H1 (cell line): ENCODE results near the gene GUCY1A1. TPM values are rescaled to one million over a fixed set of nuclear protein-coding genes. Genes with fewer than 3 reads are reported as not detected.

Source experiments
- FOSL1 ChIP-seq: IDR thresholded peaks from 2 replicates; pipeline ENCODE4 v1.6.1; 2011; ENCODE audit warnings: mild to moderate bottlenecking, low read depth, low read length, moderate library complexity; ENCODE audit not compliant: insufficient read depth
- GTF2F1 ChIP-seq: IDR thresholded peaks from 2 replicates; pipeline ENCODE4 v1.6.1; 2012; ENCODE audit warnings: low read depth, low read length, improper control_type of control experiment, borderline replicate concordance
- NANOG ChIP-seq: IDR thresholded peaks from 2 replicates; pipeline ENCODE4 v1.6.1; 2011; ENCODE audit warnings: low read length, low read depth, mild to moderate bottlenecking, inconsistent platforms; ENCODE audit not compliant: insufficient read depth, poor library complexity, severe bottlenecking
- RBBP5 ChIP-seq: IDR thresholded peaks from 2 replicates; pipeline ENCODE4 v1.7.1; 2012; ENCODE audit warnings: low read depth, mild to moderate bottlenecking, inconsistent platforms, low read length, moderate library complexity, borderline replicate concordance
- RNF2 ChIP-seq: fragments of 200-900, 300-1000 bp; sonication (generic); IDR thresholded peaks from 2 replicates; pipeline ENCODE4 v1.7.1; 2016; ENCODE audit warnings: borderline replicate concordance, low read depth, mild to moderate bottlenecking, antibody characterized with exemption, low read length; ENCODE audit not compliant: poor library complexity, severe bottlenecking; ENCODE audit errors: missing control alignments
- RXRA ChIP-seq: IDR thresholded peaks from 2 replicates; pipeline ENCODE4 v1.6.1; 2011; ENCODE audit warnings: low read depth, mild to moderate bottlenecking, low read length, moderate library complexity; ENCODE audit not compliant: insufficient read depth
- SIX5 ChIP-seq: IDR thresholded peaks from 2 replicates; pipeline ENCODE4 v1.6.1; 2011; ENCODE audit warnings: mild to moderate bottlenecking, low read depth, low read length
- SP4 ChIP-seq: IDR thresholded peaks from 2 replicates; pipeline ENCODE4 v1.6.1; 2012; ENCODE audit warnings: low read length, inconsistent platforms
- SUZ12 ChIP-seq: fragments of 200-600 bp; sonication (generic); IDR thresholded peaks from 2 replicates; pipeline ENCODE4 v1.6.1; 2012; ENCODE audit warnings: mild to moderate bottlenecking, inconsistent platforms, low read length, moderate library complexity, mixed read lengths
- polyA plus RNA-seq, 7 experiments: library from polyadenylated mRNA; depleted of rRNA in 3 of 7; stranded (reverse) in 5 of 7; unstranded in 2 of 7; fragments of >200 nt in 5 of 7; fragments of 200-250 nt in 2 of 7; gene quantifications; 1 replicate in 5 of 7; 2 replicates in 1 of 7; 4 replicates in 1 of 7; pipeline versions ENCODE4 v1.2.1 to v1.2.3, GENCODE V29; 2011 to 2013; ENCODE audit warnings: missing spikeins in 2 of 7, mixed read lengths in 2 of 7
- total RNA-seq: library from RNA; stranded (reverse); fragmentation: NEBNext Ultra II Directional; extraction: Animal tissue kit (Norgen Biotek cat#: 25700); gene quantifications from 2 replicates; pipeline ENCODE4 v1.2.1, GENCODE V29; 2021
- TF ChIP-seq, protein P1 (sequence below): IDR thresholded peaks from 2 replicates; pipeline ENCODE4 v1.6.1; 2012; ENCODE audit warnings: inconsistent platforms
- TF ChIP-seq, protein P2 (sequence below): IDR thresholded peaks from 2 replicates; pipeline ENCODE4 v1.6.1; 2011; ENCODE audit warnings: low read depth, mild to moderate bottlenecking, low read length; ENCODE audit not compliant: insufficient read depth
- TF ChIP-seq, protein P3 (sequence below): IDR thresholded peaks from 2 replicates; pipeline ENCODE4 v1.6.1; 2012; ENCODE audit warnings: low read length, inconsistent platforms

Gene GUCY1A1
- total and polyA plus RNA-seq, 2 of the 8 experiments (the other 6 are each of a cell fraction or from before 2014, with no cell fraction given) = not detected

DNA sequence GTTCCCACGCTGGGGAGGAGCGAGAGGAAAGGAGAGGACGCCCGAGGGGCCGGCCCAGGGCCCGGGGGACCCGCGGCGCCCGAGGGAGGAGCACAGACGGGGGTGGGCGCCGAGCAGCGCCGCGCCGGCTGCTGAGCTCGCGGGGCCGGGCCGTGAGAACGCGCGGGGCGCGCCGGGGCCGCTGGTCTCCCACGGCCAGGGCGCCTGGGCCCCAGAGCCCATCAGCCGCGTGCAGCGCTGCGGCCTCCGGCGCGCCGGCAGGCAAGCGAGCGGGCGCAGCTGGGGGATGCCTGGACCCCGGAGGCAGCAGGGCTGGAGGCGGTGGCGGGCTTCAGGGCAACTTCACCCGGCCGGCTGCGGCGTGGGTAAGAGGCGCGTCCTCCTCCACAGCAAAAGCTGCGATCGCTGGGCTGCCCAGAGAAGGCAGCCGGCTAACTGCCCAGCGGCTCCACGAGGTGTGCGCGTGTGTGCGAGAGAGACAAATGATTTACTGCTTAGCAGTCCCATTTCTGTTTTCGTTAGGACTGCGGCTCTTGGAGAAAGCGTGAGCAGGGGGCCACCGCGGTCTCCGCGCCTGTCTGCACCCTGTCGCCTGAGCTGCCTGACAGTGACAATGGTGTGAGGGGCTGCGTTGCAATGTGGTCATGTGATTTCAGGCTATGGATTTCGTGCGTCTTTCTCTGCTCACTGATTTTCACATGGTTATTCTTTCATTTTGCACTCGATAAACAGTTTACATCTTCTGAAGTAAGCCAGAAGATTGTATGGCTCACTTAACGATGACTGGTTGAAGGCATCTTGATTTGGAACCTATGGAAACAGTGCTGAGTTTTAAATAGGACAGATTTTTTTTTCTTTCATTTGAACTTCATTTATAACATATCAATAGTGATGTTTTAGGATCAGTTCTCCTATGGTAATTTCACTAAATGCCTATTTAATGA lies 1.2 kb downstream of the GUCY1A1 start (continued):
- TF ChIP-seq RNF2 (peak; percentile 35), GTF2F1 (no peak), RBBP5 (no peak), NANOG (no peak), FOSL1 (no peak), SP4 (no peak), SUZ12 (peak; percentile 94), RXRA (no peak), SIX5 (no peak)
- TF ChIP-seq, protein P1, sequence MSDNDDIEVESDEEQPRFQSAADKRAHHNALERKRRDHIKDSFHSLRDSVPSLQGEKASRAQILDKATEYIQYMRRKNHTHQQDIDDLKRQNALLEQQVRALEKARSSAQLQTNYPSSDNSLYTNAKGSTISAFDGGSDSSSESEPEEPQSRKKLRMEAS = peak; percentile 72
- TF ChIP-seq, protein P2, sequence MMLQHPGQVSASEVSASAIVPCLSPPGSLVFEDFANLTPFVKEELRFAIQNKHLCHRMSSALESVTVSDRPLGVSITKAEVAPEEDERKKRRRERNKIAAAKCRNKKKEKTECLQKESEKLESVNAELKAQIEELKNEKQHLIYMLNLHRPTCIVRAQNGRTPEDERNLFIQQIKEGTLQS = no peak
- TF ChIP-seq, protein P3, sequence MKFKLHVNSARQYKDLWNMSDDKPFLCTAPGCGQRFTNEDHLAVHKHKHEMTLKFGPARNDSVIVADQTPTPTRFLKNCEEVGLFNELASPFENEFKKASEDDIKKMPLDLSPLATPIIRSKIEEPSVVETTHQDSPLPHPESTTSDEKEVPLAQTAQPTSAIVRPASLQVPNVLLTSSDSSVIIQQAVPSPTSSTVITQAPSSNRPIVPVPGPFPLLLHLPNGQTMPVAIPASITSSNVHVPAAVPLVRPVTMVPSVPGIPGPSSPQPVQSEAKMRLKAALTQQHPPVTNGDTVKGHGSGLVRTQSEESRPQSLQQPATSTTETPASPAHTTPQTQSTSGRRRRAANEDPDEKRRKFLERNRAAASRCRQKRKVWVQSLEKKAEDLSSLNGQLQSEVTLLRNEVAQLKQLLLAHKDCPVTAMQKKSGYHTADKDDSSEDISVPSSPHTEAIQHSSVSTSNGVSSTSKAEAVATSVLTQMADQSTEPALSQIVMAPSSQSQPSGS = no peak
